SW 1271 (cell line): Measurements from ENCODE around the gene KLF2.

Source experiments
- DNase-seq, 2 experiments: peaks; one replicate each; lab custom pipeline; 2025; lab: John Stamatoyannopoulos, UW

The KLF2 gene

DNA sequence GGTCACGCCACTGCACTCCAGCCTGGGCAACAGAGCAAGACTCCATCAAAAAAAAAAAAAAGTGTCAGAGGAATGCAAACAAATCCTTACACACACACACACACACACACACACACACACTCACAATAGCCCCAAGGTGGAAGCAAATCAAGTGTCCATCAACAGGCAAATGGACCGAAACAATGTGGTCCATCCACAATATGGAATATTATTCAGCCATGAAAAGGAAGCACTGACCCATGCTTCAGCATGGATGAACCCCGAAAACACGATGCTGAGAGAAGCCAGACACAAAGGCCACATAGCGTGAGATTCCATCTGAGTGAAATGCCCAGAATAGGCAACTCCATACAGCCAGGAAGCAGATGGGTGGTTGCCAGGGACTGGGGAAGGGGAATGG, 16.5 kb upstream of the KLF2 start:
- DNase-seq: no peak

DNA sequence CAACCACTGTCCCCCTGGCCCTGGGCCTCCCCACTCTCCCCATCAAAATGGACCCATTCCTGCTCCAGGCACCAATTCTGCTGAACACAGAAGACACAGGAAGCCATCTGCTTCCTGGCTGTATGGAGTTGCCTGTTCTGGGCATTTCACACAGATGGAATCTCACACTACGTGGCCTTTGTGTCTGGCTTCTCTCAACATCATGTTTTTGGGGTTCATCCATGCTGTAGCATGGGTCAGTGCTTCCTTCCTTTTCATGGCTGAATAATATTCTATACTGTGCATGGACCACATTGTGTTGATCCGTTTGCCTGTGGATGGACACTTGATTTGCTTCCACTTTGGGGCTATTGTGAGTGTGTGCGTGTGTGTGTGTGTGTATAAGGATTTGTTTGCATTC, 15.0 kb upstream of the KLF2 start:
- DNase-seq: no peak

GRCh38 chr19:16315825-16316505, 8.7 kb upstream of the KLF2 start:
- DNase-seq: no peak

- DNase-seq: no peak
Measured at GRCh38 chr19:16316506-16316882, 8.1 kb upstream of the KLF2 start.

DNA sequence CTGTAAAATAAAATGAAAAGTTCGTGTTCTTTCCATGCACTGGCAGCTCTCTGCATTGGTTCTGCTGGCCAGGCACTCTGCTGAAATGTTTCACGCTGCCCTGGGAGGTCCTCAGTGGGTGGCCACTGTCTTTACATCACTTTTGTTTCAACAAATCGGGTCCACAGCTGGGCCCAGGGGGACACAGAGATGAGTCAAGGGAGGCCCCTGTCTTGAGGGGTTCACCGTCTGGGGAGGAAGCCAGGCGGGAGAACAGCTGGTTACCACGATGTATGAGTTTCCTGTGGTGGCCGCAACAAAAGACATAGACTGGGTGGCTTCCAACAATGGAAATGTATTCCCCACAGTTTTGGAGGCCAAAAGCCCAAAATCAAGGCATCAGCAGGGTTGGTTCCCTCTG, 5.1 kb upstream of the KLF2 start:
- no peak for DNase-seq

GRCh38 chr19:16320987-16321386, 3.6 kb upstream of the KLF2 start:
- DNase-seq: no peak

- DNase-seq: no peak
Measured at GRCh38 chr19:16325161-16325527, 518 bp downstream of the KLF2 start.

DNA sequence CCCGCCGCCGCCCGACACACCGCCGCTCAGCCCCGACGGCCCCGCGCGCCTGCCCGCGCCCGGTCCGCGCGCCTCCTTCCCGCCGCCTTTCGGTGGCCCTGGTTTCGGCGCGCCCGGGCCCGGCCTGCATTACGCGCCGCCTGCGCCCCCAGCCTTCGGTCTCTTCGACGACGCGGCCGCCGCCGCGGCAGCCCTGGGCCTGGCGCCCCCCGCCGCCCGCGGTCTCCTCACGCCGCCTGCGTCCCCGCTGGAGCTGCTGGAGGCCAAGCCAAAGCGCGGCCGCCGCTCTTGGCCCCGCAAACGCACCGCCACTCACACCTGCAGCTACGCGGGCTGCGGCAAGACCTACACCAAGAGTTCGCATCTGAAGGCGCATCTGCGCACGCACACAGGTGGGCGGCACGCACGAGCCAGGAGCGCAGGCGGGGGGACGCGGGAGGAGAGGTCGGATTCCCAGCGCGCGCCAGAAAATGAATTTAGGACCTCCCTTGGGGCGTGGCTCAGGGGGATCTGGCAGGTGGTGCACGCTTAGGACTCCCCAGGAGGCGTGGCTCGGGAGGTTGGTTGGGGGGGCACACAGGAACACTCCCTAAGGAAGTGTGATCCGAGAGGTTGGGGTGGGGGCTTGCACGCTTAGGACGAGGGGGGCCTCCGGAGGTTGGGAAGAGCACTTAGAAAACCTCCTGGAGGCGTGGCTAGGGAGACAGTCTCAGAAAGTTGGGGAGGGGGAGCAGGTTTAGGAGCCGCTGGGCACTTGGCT, 1.2 kb downstream of the KLF2 start:
- DNase-seq: peak in 1 of 2 experiments; percentile 33

- peak in 1 of 2 experiments; percentile 28 for DNase-seq
Measured at GRCh38 chr19:16326401-16327168, 2.0 kb downstream of the KLF2 start.

DNA sequence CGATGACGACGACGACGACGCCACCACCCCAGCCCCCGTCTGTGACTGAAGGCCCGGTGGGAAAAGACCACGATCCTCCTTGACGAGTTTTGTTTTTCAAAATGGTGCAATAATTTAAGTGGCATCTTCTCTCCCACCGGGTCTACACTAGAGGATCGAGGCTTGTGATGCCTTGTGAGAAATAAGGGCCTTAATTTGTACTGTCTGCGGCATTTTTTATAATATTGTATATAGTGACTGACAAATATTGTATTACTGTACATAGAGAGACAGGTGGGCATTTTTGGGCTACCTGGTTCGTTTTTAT, 2.5 kb downstream of the KLF2 start:
- DNase-seq: no peak

GRCh38 chr19:16327501-16327900, 2.9 kb downstream of the KLF2 start:
- DNase-seq: no peak

- no peak for DNase-seq
Measured at GRCh38 chr19:16327911-16328823, 3.5 kb downstream of the KLF2 start.

GRCh38 chr19:16328824-16329482, 4.3 kb downstream of the KLF2 start:
- peak; percentile 34 to 43 for DNase-seq

GRCh38 chr19:16330368-16330801, 5.8 kb downstream of the KLF2 start:
- DNase-seq: peak; percentile 91 to 93

DNA sequence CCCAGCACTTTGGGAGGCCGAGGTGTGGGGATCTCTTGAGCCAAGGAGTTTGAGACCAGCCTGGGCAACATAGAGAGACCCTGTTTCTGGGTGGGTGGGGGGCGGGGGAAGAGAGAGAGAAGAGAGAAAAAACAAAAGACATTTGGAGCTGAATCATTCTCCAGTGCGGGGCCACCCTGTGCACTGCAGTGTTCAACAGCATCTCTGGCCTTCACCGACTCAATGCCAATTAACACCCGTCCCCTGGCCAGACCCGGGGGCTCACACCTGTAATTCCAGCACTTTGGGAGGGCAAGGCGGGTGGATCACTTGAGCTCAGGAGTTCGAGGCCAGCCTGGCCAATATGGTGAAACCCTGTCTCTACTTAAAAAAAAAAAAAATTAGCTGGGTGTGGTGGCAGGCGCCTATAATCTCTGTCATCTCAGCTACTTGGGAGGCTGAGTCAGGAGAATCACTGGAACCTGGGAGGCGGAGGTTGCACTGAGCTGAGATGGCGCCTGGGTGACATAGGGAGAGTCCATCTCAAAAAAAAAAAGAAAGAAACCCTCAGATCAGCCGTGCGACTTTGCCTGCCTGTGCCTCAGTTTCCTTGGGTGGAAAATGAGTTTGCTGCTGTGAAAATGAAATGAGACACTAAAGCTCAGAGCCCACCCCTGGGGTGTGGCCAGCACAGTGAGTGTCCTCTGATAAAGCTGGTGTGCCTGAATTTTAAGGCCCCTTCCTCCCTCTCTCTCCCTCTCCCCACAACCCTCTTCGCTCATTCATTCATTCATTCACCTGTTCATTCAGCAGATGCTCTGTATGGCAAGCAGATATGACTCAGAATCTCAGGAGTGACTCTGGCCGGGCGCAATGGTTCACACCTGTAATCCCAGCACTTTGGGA, 6.4 kb downstream of the KLF2 start:
- peak in 1 of 2 experiments; percentile 40 for DNase-seq

DNA sequence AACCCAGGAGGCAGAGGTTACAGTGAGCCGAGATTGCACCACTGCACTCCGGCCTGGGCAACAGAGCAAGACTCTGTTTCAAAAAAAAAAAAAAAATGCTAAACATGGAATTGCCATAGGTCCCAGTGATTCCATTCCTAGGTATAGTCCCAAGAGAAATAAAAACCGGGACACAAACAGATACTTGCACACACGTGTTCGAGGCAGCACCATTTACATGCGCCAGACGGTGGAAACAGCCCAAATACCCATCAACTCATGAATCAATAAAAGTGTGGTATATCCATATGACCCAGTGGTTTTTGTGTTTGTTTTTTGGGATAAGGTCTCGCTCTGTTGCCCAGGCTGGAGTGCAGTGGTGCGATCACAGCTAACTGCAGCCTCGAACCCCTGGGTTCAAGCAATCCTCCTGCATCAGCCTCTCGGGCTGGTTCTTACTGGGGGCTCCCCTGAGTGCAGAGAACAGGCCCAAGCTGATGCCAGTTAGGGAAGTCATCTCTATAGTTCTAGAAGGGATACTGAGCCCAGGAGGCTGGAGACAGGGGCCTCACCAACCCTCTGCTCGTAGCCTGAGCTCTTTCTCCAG, 8.5 kb downstream of the KLF2 start:
- no peak for DNase-seq

DNA sequence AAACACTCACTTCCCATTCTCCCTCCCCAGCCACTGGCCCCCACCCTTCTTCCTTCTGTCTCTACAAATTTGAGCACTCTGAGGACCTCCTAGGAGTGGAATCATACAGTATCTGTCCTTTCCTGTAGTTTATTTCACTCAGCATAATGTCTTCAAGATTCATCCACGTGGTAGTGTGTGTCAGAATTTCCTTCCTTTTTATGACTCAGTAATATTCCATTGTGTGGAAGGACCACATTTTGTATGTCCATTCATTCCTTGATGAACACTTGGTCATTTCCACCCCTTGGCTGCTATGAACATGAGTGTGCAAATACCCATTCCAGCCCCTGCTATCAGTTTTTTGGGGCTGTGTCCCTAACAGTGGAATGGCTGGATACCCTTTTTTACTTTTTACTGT, 9.8 kb downstream of the KLF2 start:
- no peak for DNase-seq

DNA sequence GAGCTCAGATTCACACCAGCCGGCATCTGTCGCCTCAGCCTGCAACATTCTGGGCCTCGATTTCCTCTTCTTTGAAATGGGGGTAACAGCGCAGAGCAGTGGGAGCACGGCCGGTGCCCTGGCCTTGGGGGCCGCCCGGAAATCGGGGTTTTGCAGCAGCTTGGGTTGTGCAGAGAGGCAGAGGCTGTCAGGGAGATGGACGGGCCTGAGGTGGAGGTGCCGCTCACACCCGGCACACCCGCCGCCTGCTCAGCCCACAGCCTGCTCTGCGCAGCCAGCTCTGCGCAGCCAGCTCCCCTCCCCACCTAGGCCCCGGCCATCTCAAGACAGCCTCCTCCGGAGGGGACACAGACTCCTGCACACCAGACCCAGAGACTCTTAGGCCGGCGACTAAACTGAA, 10.6 kb downstream of the KLF2 start:
- no peak for DNase-seq

DNA sequence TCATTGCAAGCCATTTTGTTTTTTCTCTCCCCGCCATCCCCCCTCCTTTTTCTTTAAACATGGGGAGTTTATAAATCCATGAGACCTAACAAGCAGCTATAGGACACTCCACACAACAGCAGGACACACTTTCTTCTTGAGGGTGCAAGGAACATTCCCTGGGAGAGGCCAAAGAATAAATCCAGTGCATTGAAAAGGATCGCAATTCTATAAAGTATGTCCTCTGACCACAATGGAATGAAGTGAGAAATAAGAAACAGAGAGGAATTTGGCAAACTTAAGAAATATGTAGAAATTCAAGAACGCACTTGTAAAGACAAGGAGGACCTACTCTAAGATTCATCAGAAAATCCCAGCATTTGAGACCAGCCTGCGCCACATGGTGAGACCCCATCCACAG, 11.9 kb downstream of the KLF2 start:
- DNase-seq: no peak

- DNase-seq: peak in 1 of 2 experiments; percentile 60
Measured at GRCh38 chr19:16337809-16338469, 13.3 kb downstream of the KLF2 start.
